H1 (cell line): ENCODE measurements around the gene TRIM44. TPM values are rescaled to one million over a fixed set of nuclear protein-coding genes. Genes with fewer than 3 reads are reported as not detected.

Experiments used
- CTCF ChIA-PET: fragments of 300-600 bp; sonication (Branson Sonifier 250); formaldehyde crosslinking; loops from one replicate; lab custom pipeline; 2021; ENCODE audit not compliant: partially characterized antibody; lab: Charles Lee
- POLR2A ChIA-PET: fragments of 300-600 bp; sonication (Branson Sonifier 250); formaldehyde crosslinking; loops from one replicate; lab custom pipeline; 2021; ENCODE audit warnings: inconsistent platforms; ENCODE audit not compliant: partially characterized antibody; lab: Charles Lee
- DNase-seq, 2 experiments: peaks; one replicate each; pipeline versions ENCODE4 v3.0.0 to v3.0.0-alpha.2; 2010 to 2022; ENCODE audit warnings: low spot score in 2 of 2, low read depth in 1 of 2, mixed read lengths in 1 of 2
- FAIRE-seq: peaks from 2 replicates; lab custom pipeline; 2011; peaks lifted over from hg19 to GRCh38; lab: Jason Lieb, UNC
- H2AFZ ChIP-seq: 2 replicates; pipeline ENCODE4 v1.8.1; 2012; ENCODE audit warnings: low read length, inconsistent platforms
- H2AK5ac ChIP-seq: 2 replicates; pipeline ENCODE4 v1.6.1; 2013; ENCODE audit warnings: low read depth, low read length
- H2BK120ac ChIP-seq: replicated peaks from 2 replicates; pipeline ENCODE3; 2013; ENCODE audit warnings: low read depth, low read length, inconsistent platforms
- H2BK12ac ChIP-seq: 2 replicates; pipeline ENCODE4 v1.6.1; 2013; ENCODE audit warnings: low read depth, low read length
- H2BK15ac ChIP-seq: 2 replicates; pipeline ENCODE4 v1.6.1; 2013; ENCODE audit warnings: low read length
- H2BK20ac ChIP-seq: 2 replicates; pipeline ENCODE4 v1.6.1; 2013; ENCODE audit warnings: low read length
- H2BK5ac ChIP-seq: 2 replicates; pipeline ENCODE4 v1.6.1; 2013; ENCODE audit warnings: low read depth, low read length
- H3K14ac ChIP-seq: 2 replicates; pipeline ENCODE4 v1.6.1; 2013; ENCODE audit warnings: inconsistent platforms; ENCODE audit not compliant: insufficient read length
- H3K18ac ChIP-seq: 2 replicates; pipeline ENCODE4 v1.6.1; 2013; ENCODE audit warnings: low read length; ENCODE audit errors: extremely low read depth
- H3K23ac ChIP-seq: 2 replicates; pipeline ENCODE4 v1.6.1; 2013; ENCODE audit warnings: inconsistent platforms; ENCODE audit not compliant: insufficient read length
- H3K23me2 ChIP-seq: 2 replicates; pipeline ENCODE4 v1.6.1; 2013; ENCODE audit warnings: low read depth, low read length
- H3K27ac ChIP-seq: 2 replicates; pipeline ENCODE4 v1.6.1; 2011; ENCODE audit warnings: low read depth, low read length, inconsistent platforms
- H3K27me3 ChIP-seq, 4 experiments: replicated peaks in 1 of 4; 1 replicate in 1 of 4; 2 replicates in 3 of 4; pipeline versions ENCODE4 v1.6.1 to v1.8.1; 2011 to 2013; ENCODE audit warnings: low read length in 3 of 4, mild to moderate bottlenecking in 3 of 4, inconsistent platforms in 2 of 4, mixed read lengths in 2 of 4, moderate library complexity in 1 of 4; ENCODE audit not compliant: control insufficient read depth in 3 of 4, insufficient read depth in 3 of 4; ENCODE audit errors: extremely low read depth in 1 of 4
- H3K36me3 ChIP-seq, 4 experiments: 2 replicates each; pipeline versions ENCODE4 v1.6.1 to v1.8.1; 2011 to 2013; ENCODE audit warnings: mild to moderate bottlenecking in 4 of 4, low read length in 3 of 4, moderate library complexity in 2 of 4, control low read depth in 1 of 4, inconsistent platforms in 1 of 4; ENCODE audit not compliant: insufficient read depth in 4 of 4, control insufficient read depth in 2 of 4
- H3K4ac ChIP-seq: replicated peaks from 2 replicates; pipeline ENCODE3; 2013; ENCODE audit warnings: low read length, low read depth, mixed read lengths, inconsistent platforms; ENCODE audit not compliant: insufficient read length
- H3K4me1 ChIP-seq, 4 experiments: replicated peaks in 1 of 4; 1 replicate in 1 of 4; 2 replicates in 3 of 4; pipeline versions ENCODE4 v1.6.1 to v1.8.1; 2011 to 2013; ENCODE audit warnings: low read length in 3 of 4, inconsistent platforms in 2 of 4, mixed read lengths in 1 of 4; ENCODE audit not compliant: insufficient read depth in 4 of 4, control insufficient read depth in 3 of 4
- H3K4me2 ChIP-seq, 2 experiments: 2 replicates each; pipeline versions ENCODE4 v1.6.1 to v1.8.1; 2011 to 2013; ENCODE audit warnings: low read depth in 2 of 2, low read length in 2 of 2, control low read depth in 1 of 2, inconsistent platforms in 1 of 2, mild to moderate bottlenecking in 1 of 2; ENCODE audit not compliant: insufficient read depth in 1 of 2
- H3K4me3 ChIP-seq, 4 experiments: fragments of 200-600, 300-600 bp in 1 of 4; sonication (generic), shearing (Covaris generic), sonication (Bioruptor Twin) in 1 of 4; 2 replicates each; pipeline versions ENCODE4 v1.5.1 to v1.8.1; 2011 to 2016; ENCODE audit warnings: low read length in 4 of 4, low read depth in 3 of 4, control low read depth in 2 of 4, inconsistent platforms in 2 of 4, mild to moderate bottlenecking in 2 of 4, mixed read lengths in 1 of 4, moderate library complexity in 1 of 4; ENCODE audit not compliant: insufficient read depth in 2 of 4; ENCODE audit errors: extremely low read depth in 1 of 4
- H3K56ac ChIP-seq: replicated peaks from 2 replicates; pipeline ENCODE3; 2013; ENCODE audit warnings: low read depth, mild to moderate bottlenecking, mixed read lengths, low read length, inconsistent platforms; ENCODE audit not compliant: insufficient read length
- H3K79me1 ChIP-seq: 2 replicates; pipeline ENCODE4 v1.6.1; 2013; ENCODE audit warnings: low read depth, low read length, control low read depth
- H3K79me2 ChIP-seq, 2 experiments: 2 replicates each; pipeline versions ENCODE4 v1.6.1 to v1.8.1; 2012 to 2013; ENCODE audit warnings: low read length in 2 of 2, mild to moderate bottlenecking in 2 of 2, inconsistent platforms in 1 of 2; ENCODE audit not compliant: insufficient read depth in 2 of 2, control insufficient read depth in 1 of 2
- H3K9ac ChIP-seq, 4 experiments: replicated peaks in 1 of 4; 1 replicate in 1 of 4; 2 replicates in 3 of 4; pipeline versions ENCODE4 v1.6.1 to v1.8.1; 2011 to 2013; ENCODE audit warnings: low read depth in 3 of 4, low read length in 3 of 4, control low read depth in 2 of 4, mild to moderate bottlenecking in 2 of 4, moderate library complexity in 2 of 4, inconsistent platforms in 1 of 4; ENCODE audit errors: extremely low read depth in 1 of 4
- H3K9me3 ChIP-seq, 2 experiments: 2 replicates each; pipeline versions ENCODE4 v1.6.1 to v1.8.1; 2012 to 2013; ENCODE audit warnings: mild to moderate bottlenecking in 2 of 2, moderate library complexity in 2 of 2, control low read depth in 1 of 2, inconsistent platforms in 1 of 2, low read depth in 1 of 2, low read length in 1 of 2, mixed read lengths in 1 of 2; ENCODE audit not compliant: insufficient read depth in 2 of 2
- H4K20me1 ChIP-seq, 2 experiments: replicated peaks in 1 of 2; 2 replicates each; pipeline versions ENCODE3 to v1.8.1; 2011 to 2013; ENCODE audit warnings: inconsistent platforms in 2 of 2, low read length in 2 of 2, mild to moderate bottlenecking in 1 of 2; ENCODE audit not compliant: insufficient read depth in 2 of 2, control insufficient read depth in 1 of 2
- H4K5ac ChIP-seq: 2 replicates; pipeline ENCODE4 v1.6.1; 2013; ENCODE audit warnings: low read length, low read depth, mixed read lengths, inconsistent platforms; ENCODE audit not compliant: insufficient read length
- H4K8ac ChIP-seq: 2 replicates; pipeline ENCODE4 v1.8.0; 2013; ENCODE audit warnings: mild to moderate bottlenecking, moderate library complexity, low read length, inconsistent platforms; ENCODE audit not compliant: insufficient read depth; ENCODE audit errors: extremely low read depth
- H4K91ac ChIP-seq: replicated peaks from 2 replicates; pipeline ENCODE3; 2013; ENCODE audit warnings: low read length, mixed read lengths, inconsistent platforms; ENCODE audit not compliant: insufficient read length
- NRF1 ChIP-seq: IDR thresholded peaks from 2 replicates; pipeline ENCODE4 v1.6.1; 2011; ENCODE audit warnings: mild to moderate bottlenecking, low read depth, low read length, improper control_type of control experiment
- RNF2 ChIP-seq: fragments of 200-900, 300-1000 bp; sonication (generic); IDR thresholded peaks from 2 replicates; pipeline ENCODE4 v1.7.1; 2016; ENCODE audit warnings: borderline replicate concordance, low read depth, mild to moderate bottlenecking, antibody characterized with exemption, low read length; ENCODE audit not compliant: poor library complexity, severe bottlenecking; ENCODE audit errors: missing control alignments
- WGBS, 2 experiments: shearing (Covaris generic) in 1 of 2; methylation state at CpG; one replicate each; pipeline versions ENCODE4 v1.1.6 to v1.1.7; 2013 to 2015; ENCODE audit warnings: low lambda C conversion rate in 2 of 2, mixed read lengths in 2 of 2, inconsistent platforms in 1 of 2, low coverage in 1 of 2, missing lambda C conversion rate in 1 of 2; ENCODE audit not compliant: insufficient replicate concordance in 2 of 2, insufficient coverage in 1 of 2, insufficient read length in 1 of 2; ENCODE audit errors: extremely low coverage in 1 of 2, missing lambda C conversion rate in 1 of 2; 5-methylcytosine and 5-hydroxymethylcytosine counted together
- polyA plus RNA-seq, 7 experiments: library from polyadenylated mRNA; depleted of rRNA in 3 of 7; stranded (reverse) in 5 of 7; unstranded in 2 of 7; fragments of >200 nt in 5 of 7; fragments of 200-250 nt in 2 of 7; gene quantifications; 1 replicate in 5 of 7; 2 replicates in 1 of 7; 4 replicates in 1 of 7; pipeline versions ENCODE4 v1.2.1 to v1.2.3, GENCODE V29; 2011 to 2013; ENCODE audit warnings: missing spikeins in 2 of 7, mixed read lengths in 2 of 7
- total RNA-seq: library from RNA; stranded (reverse); fragmentation: NEBNext Ultra II Directional; extraction: Animal tissue kit (Norgen Biotek cat#: 25700); gene quantifications from 2 replicates; pipeline ENCODE4 v1.2.1, GENCODE V29; 2021
- TF ChIP-seq, protein P1 (sequence below): IDR thresholded peaks from 2 replicates; pipeline ENCODE4 v1.6.1; 2012; ENCODE audit warnings: low read length, inconsistent platforms
- TF ChIP-seq, protein P2 (sequence below), 3 experiments: IDR thresholded peaks; 1 replicate in 2 of 3; 2 replicates in 1 of 3; pipeline versions ENCODE4 v1.5.1 to v1.6.1; 2011; ENCODE audit warnings: low read length in 3 of 3, mild to moderate bottlenecking in 3 of 3, inconsistent platforms in 2 of 3, low read depth in 1 of 3, moderate library complexity in 1 of 3; ENCODE audit not compliant: insufficient read depth in 1 of 3; ENCODE audit errors: control extremely low read depth in 1 of 3
- TF ChIP-seq, protein P3 (sequence below): IDR thresholded peaks from 2 replicates; pipeline ENCODE4 v1.6.1; 2012; ENCODE audit warnings: inconsistent platforms

TRIM44 gene
- total and polyA plus RNA-seq, 2 of the 8 experiments (the other 6 are each of a cell fraction or from before 2014, with no cell fraction given), result 13.9 to 34.4 TPM

DNA sequence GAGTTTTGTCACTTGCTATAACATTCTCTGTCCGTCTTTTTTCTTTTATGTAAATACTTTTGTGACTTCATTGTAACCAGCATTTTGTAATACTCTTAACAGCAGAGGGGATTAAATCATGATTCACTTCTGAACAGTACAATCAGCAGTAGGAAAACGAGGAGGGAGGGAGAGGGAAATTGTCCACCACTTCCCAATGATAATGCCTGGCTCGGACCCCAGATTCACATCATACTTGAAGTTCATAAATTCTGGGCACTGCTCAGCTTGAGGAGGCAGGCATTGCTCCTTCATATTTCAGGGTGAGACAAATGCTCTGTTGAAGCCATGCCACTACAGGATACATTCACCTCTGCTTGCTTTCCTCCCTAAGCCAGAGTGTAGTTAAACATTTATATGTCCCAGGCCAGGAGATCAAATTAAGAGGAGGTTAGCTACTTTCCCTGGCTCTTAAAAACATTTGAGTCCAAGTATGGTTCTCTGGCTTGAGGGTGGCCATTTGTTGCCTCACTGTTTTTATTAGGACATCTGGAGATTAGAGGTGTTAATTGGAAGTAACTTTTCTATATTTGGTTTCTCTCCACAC lies 152.2 kb downstream of the TRIM44 start:
- H3K27ac ChIP-seq, result no peak overlapping the region
- DNase-seq, result no peak

More for the DNA sequence above, 152.2 kb downstream of the TRIM44 start:
- TF ChIP-seq NRF1, result no peak
- TF ChIP-seq, protein P1, sequence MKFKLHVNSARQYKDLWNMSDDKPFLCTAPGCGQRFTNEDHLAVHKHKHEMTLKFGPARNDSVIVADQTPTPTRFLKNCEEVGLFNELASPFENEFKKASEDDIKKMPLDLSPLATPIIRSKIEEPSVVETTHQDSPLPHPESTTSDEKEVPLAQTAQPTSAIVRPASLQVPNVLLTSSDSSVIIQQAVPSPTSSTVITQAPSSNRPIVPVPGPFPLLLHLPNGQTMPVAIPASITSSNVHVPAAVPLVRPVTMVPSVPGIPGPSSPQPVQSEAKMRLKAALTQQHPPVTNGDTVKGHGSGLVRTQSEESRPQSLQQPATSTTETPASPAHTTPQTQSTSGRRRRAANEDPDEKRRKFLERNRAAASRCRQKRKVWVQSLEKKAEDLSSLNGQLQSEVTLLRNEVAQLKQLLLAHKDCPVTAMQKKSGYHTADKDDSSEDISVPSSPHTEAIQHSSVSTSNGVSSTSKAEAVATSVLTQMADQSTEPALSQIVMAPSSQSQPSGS, result no peak
- TF ChIP-seq, protein P2, sequence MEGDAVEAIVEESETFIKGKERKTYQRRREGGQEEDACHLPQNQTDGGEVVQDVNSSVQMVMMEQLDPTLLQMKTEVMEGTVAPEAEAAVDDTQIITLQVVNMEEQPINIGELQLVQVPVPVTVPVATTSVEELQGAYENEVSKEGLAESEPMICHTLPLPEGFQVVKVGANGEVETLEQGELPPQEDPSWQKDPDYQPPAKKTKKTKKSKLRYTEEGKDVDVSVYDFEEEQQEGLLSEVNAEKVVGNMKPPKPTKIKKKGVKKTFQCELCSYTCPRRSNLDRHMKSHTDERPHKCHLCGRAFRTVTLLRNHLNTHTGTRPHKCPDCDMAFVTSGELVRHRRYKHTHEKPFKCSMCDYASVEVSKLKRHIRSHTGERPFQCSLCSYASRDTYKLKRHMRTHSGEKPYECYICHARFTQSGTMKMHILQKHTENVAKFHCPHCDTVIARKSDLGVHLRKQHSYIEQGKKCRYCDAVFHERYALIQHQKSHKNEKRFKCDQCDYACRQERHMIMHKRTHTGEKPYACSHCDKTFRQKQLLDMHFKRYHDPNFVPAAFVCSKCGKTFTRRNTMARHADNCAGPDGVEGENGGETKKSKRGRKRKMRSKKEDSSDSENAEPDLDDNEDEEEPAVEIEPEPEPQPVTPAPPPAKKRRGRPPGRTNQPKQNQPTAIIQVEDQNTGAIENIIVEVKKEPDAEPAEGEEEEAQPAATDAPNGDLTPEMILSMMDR (IDR thresholded peaks at IDR 0.05; ENCODE audit: control extremely low read depth in 1 of 3, insufficient read depth in 1 of 3, low read depth in 1 of 3, low read length in 3 of 3), result no peak
- TF ChIP-seq, protein P3, sequence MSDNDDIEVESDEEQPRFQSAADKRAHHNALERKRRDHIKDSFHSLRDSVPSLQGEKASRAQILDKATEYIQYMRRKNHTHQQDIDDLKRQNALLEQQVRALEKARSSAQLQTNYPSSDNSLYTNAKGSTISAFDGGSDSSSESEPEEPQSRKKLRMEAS, result no peak
- no peak for TF ChIP-seq RNF2
- no peak overlapping the region for H2AK5ac ChIP-seq
- no peaks in the 10 kb centered on the region for H3K27me3 ChIP-seq
- H3K18ac ChIP-seq, result no peak overlapping the region
- H2BK120ac ChIP-seq, result no peak overlapping the region
- no peak for FAIRE-seq
- H4K5ac ChIP-seq, result no peak overlapping the region
- no peak overlapping the region for H2BK5ac ChIP-seq
- H3K4me1 ChIP-seq, result no peaks in the 10 kb centered on the region
- no peak overlapping the region for H3K4me3 ChIP-seq
- no peak overlapping the region for H3K23ac ChIP-seq
- H4K20me1 ChIP-seq, result no peaks in the 10 kb centered on the region
- no peak overlapping the region for H2BK12ac ChIP-seq
- no peak overlapping the region for H4K91ac ChIP-seq
- H3K79me1 ChIP-seq, result no peaks in the 10 kb centered on the region
- no peak overlapping the region for H2AFZ ChIP-seq
- H3K4ac ChIP-seq, result no peak overlapping the region
- H3K56ac ChIP-seq, result no peak overlapping the region
- H3K36me3 ChIP-seq, result no peaks in the 10 kb centered on the region
- no peaks in the 10 kb centered on the region for H3K9me3 ChIP-seq
- H4K8ac ChIP-seq, result no peak overlapping the region
- no peaks in the 10 kb centered on the region for H3K79me2 ChIP-seq
- H3K4me2 ChIP-seq, result no peak overlapping the region
- no peak overlapping the region for H3K14ac ChIP-seq
- H3K23me2 ChIP-seq, result no peaks in the 10 kb centered on the region
- no peak overlapping the region for H2BK20ac ChIP-seq
- H3K9ac ChIP-seq, result no peak overlapping the region
- WGBS, 2 experiments, result 93% methylated on average over 3 of the region's 3 CpGs; no CpG with 5 or more reads in 1 of the 2 experiments
- H2BK15ac ChIP-seq, result no peak overlapping the region
- ChIA-PET POLR2A (no interaction called here), CTCF (interaction anchor here (1.0 to 1.3 kb wide), 3 partner anchors 15 to 209 kb away, joined by 3 read pairs; no protein-coding TSS in a partner anchor)
